Thoracic aorta (tissue), 2 donors: ENCODE results near the gene GLT1D1. TPM values are rescaled to one million over a fixed set of nuclear protein-coding genes. Genes with fewer than 3 reads are reported as not detected.

Experiments
- ATAC-seq: fragments of 150-250 bp; one replicate; pipeline ENCODE4 v1.8.0; 2017; ENCODE audit warnings: low read depth; ENCODE audit not compliant: insufficient number of reproducible peaks, low FRiP score
- DNase-seq: peaks from one replicate; pipeline ENCODE4 v3.0.0-alpha.2; 2020; ENCODE audit warnings: low spot score
- H3K27ac ChIP-seq, 2 donors: fragments of 200-600 bp; sonication (generic); 1 replicate in 1 of 2; 2 replicates in 1 of 2; pipeline ENCODE4 v1.5.1; 2016; ENCODE audit warnings: mild to moderate bottlenecking in 2 of 2, moderate library complexity in 2 of 2
- H3K27me3 ChIP-seq: fragments of 200-600 bp; sonication (generic); replicated peaks from 2 replicates; pipeline ENCODE4 v1.6.0; 2016; ENCODE audit warnings: mild to moderate bottlenecking; ENCODE audit not compliant: insufficient read depth
- H3K36me3 ChIP-seq: fragments of 200-600 bp; sonication (generic); one replicate; pipeline ENCODE4 v1.5.1; 2016
- H3K4me1 ChIP-seq, 2 donors: fragments of 200-600 bp; sonication (generic); 1 replicate in 1 of 2; 2 replicates in 1 of 2; pipeline versions ENCODE4 v1.5.1 to v1.6.0; 2016; ENCODE audit warnings: low read depth in 2 of 2, mild to moderate bottlenecking in 1 of 2; ENCODE audit not compliant: control insufficient read depth in 1 of 2
- H3K4me3 ChIP-seq: fragments of 200-600 bp; sonication (generic); 2 replicates; pipeline ENCODE4 v1.5.1; 2016; ENCODE audit warnings: mild to moderate bottlenecking
- H3K9me3 ChIP-seq: fragments of 200-600 bp; sonication (generic); 2 replicates; pipeline ENCODE4 v1.5.1; 2016
- CTCF ChIP-seq: fragments of 200-600 bp; sonication (generic); IDR thresholded peaks from one replicate; pipeline ENCODE4 v1.5.1; 2019; ENCODE audit warnings: antibody characterized with exemption
- total RNA-seq, 2 donors: library from RNA; depleted of rRNA; stranded (reverse); fragments of >200 nt; gene quantifications; one replicate each; pipeline versions ENCODE4 v1.1.0 to v1.2.3, GENCODE V29; 2016

The GLT1D1 gene
- total RNA-seq, 2 donors from 2014 or later, result 0.68 to 0.85 TPM

GRCh38 chr12:128992550-128992949 lies 139.3 kb downstream of the GLT1D1 start:
- TF ChIP-seq CTCF, result no peak
- ATAC-seq, result no peak
- no peaks in the 10 kb centered on the region for H3K27me3 ChIP-seq
- H3K4me3 ChIP-seq, result no peak overlapping the region
- H3K27ac ChIP-seq, result no peak overlapping the region
- no peak for DNase-seq
- H3K9me3 ChIP-seq, result no peaks in the 10 kb centered on the region
- no peaks in the 10 kb centered on the region for H3K4me1 ChIP-seq
- H3K36me3 ChIP-seq, result no peaks in the 10 kb centered on the region

GRCh38 chr12:128994856-128995255 lies 141.6 kb downstream of the GLT1D1 start:
- no peaks in the 10 kb centered on the region for H3K36me3 ChIP-seq
- DNase-seq, result no peak
- TF ChIP-seq CTCF, result no peak
- no peaks in the 10 kb centered on the region for H3K9me3 ChIP-seq
- H3K4me3 ChIP-seq, result no peak overlapping the region
- H3K27ac ChIP-seq, result no peak overlapping the region
- no peak for ATAC-seq
- no peaks in the 10 kb centered on the region for H3K4me1 ChIP-seq
- no peaks in the 10 kb centered on the region for H3K27me3 ChIP-seq

- no peak for TF ChIP-seq CTCF
- H3K9me3 ChIP-seq, result no peaks in the 10 kb centered on the region
Observed at GRCh38 chr12:128995619-128996018, 142.3 kb downstream of the GLT1D1 start.

GRCh38 chr12:129001826-129002225 lies 148.5 kb downstream of the GLT1D1 start:
- no peak overlapping the region for H3K27ac ChIP-seq
- H3K9me3 ChIP-seq, result no peaks in the 10 kb centered on the region
- H3K4me3 ChIP-seq, result no peak overlapping the region
- TF ChIP-seq CTCF, result no peak
- ATAC-seq (no peak), DNase-seq (no peak)
- no peaks in the 10 kb centered on the region for H3K27me3 ChIP-seq
- H3K36me3 ChIP-seq, result no peaks in the 10 kb centered on the region
- H3K4me1 ChIP-seq, result no peaks in the 10 kb centered on the region

More at GRCh38 chr12:128995619-128996018, 142.3 kb downstream of the GLT1D1 start:
- Histone ChIP-seq H3K4me1 (no peaks in the 10 kb centered on the region), H3K27ac (no peak overlapping the region), H3K27me3 (no peaks in the 10 kb centered on the region), H3K36me3 (no peaks in the 10 kb centered on the region), H3K4me3 (no peak overlapping the region)
- no peak for DNase-seq
- no peak for ATAC-seq

- no peaks in the 10 kb centered on the region for H3K36me3 ChIP-seq
- ATAC-seq (no peak), DNase-seq (no peak)
- TF ChIP-seq CTCF, result no peak
- no peak overlapping the region for H3K27ac ChIP-seq
- no peaks in the 10 kb centered on the region for H3K9me3 ChIP-seq
- no peaks in the 10 kb centered on the region for H3K4me1 ChIP-seq
- no peaks in the 10 kb centered on the region for H3K27me3 ChIP-seq
- no peak overlapping the region for H3K4me3 ChIP-seq
Observed at GRCh38 chr12:129002427-129002826, 149.1 kb downstream of the GLT1D1 start.
